NCI-H526 (cell line): ENCODE data around the gene NOL6.
A peak's percentile ranks its signal among the peaks of the same experiment; 100 is the strongest.
"Not testable (repeated sequence)": the region's sequence is repeated elsewhere in the genome, so short reads cannot be mapped to it uniquely, and the experiment has no call there.

Source experiments
- DNase-seq, 2 experiments: peaks; one replicate each; lab custom pipeline; 2025; lab: John Stamatoyannopoulos, UW

The NOL6 gene

GRCh38 chr9:33472881-33473615, 676 bp downstream of the NOL6 start:
- no peak for DNase-seq

- no peak for DNase-seq
These were observed 1.4 kb downstream of the NOL6 start for GRCh38 chr9:33472171-33472880.

DNA sequence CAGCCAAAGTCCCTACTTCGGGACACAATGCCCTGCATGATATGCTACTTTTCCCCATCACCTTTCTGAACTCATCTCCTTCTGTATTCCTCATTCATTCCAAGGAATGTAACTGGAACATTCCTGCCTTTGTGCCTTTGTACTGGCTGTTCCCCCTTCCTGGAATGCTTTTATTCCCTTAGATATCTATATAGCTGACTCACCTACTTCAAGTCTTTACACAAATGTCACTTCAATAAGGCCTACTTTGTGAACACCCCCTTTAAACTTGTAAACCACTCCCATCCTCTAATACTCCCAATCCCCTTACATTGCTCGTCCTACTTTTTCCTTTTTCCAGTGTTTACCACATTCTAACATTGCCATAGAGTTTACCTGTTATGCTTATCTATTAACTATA, 2.4 kb downstream of the NOL6 start:
- no peak for DNase-seq

- DNase-seq: no peak
These were observed 3.8 kb downstream of the NOL6 start for GRCh38 chr9:33469891-33470290.

DNA sequence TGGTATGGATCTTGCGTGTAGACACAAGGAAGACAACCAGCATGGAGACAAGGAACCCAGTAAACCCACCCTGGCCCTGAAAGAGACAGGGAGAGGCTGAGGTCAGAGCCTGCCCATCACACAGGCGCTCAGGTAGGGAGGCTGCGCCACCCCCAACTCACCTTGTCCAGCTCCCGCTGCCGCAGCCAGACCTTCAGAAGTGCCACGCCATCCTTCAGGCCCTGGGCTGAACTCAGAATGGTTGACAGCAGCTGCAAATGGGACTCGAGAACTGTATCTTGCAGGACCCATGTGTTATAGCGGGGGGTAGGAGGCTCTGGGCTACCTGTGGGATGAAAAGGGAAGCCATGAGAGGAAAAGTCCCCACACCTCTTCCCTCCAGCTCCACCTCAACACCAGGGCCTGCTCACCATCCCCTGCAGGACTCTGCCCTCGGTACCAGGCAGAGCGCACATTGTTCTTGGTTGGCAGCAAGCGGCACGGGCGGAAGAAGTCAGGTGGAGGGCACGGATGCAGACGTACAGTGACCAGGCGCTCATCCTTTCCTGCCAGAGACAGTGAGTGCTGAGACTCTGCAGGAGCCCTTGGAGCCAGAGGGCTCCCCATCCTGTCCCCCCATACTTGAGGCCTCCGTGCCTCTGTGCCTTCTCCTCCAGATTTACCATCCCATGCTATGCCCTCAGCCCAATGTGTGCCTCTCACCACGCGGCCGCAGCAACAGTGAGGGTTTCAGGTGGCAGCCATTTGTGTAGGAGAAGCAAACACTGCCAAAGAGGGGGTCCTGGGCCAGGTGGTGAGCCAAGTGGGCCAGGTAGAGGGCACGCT, 4.7 kb downstream of the NOL6 start:
- DNase-seq: no peak

DNA sequence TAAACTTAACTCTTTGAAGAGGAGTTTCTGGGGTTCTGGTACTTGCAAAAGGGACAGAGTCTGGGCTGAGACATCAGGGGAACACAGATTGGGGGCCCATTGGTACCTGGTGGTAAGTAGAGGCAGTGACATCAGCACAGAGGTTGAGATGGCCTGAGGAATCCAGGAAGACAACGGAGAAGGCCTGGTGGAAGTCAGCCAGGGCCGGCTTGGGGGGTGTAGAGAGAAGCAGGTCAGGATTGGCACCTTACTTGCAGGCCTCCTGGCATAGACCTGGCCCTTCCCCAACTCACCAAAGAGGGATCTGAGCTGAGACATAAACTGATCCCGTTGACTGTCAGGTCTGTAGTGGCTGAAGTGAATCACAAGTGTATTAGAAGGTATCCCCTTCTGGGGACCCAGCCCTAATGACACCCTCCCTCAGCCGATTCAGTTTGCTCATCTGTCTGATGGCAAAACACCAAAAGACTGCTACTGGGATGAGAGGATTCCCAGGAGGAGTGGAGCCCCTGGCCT, 5.5 kb downstream of the NOL6 start:
- no peak for DNase-seq

DNA sequence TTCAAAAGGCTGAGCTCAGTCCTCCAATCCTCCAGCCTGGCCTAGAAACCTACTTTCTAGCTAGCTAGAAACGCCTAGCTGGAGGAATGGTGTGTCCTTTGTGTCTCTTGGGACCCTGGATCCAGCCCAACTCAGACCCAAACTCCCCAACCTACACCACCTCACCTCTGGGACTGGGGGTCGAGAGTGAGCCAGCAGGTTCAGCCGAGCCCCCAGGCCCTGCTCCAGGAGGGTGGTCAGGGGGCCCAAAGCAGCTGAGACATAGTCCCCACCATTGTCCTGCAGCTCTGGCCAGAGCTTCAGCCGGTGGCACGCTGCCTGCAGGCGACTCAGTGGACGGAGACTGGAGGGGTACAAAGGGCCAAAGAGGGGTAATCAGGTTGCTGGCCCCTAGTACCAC, 6.2 kb downstream of the NOL6 start:
- DNase-seq: no peak

- DNase-seq: peak in 1 of 2 experiments; percentile 64
These were observed 6.9 kb downstream of the NOL6 start for GRCh38 chr9:33466565-33467495.

DNA sequence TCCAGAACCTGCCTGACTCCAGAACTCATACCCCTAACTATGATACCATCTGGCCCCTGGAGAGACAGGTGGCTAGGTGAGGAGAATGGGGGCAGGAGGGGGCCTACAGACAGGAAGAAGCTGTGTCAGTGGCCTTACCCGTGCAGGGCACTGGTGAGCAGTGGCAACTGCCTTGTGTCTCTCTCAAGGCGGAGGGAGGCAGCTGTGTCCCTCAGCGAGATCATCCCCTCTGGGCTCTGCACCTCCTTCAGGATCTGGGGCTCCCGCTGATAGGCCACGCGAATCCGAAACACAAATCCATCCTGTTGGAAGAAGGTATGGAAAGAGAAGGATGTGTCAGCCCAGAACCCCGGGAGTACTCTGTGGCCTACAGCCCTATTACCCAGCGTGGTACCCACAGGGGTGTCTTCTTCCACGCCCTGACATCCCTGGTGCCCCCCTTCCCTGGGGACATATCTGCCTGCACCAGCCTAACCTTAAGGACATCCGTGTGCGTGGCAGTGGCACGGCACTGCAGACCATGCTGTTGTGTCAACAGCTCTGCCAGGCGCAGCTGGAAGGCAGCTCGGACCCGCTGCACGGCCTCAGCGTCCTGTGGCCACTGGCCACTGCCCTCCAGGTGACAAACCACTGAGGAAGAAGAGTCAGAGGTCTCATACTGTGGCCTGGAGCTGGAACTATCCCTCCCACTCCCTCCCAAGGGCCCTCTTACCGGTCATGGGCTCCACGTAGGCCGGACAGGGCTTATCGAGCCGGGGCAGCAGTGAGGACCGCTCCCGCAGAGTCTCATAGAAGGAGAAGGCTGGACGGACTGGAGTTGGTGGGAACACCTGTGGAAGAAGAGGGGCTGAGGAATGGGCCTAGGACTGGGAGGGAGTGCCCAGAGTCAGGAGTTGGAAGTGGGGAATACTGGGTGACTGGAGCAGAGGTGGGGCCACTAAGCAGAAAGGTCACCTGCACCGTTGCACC, 7.8 kb downstream of the NOL6 start:
- DNase-seq: no peak

- no peak for DNase-seq
These were observed 8.6 kb downstream of the NOL6 start for GRCh38 chr9:33465096-33465495.

DNA sequence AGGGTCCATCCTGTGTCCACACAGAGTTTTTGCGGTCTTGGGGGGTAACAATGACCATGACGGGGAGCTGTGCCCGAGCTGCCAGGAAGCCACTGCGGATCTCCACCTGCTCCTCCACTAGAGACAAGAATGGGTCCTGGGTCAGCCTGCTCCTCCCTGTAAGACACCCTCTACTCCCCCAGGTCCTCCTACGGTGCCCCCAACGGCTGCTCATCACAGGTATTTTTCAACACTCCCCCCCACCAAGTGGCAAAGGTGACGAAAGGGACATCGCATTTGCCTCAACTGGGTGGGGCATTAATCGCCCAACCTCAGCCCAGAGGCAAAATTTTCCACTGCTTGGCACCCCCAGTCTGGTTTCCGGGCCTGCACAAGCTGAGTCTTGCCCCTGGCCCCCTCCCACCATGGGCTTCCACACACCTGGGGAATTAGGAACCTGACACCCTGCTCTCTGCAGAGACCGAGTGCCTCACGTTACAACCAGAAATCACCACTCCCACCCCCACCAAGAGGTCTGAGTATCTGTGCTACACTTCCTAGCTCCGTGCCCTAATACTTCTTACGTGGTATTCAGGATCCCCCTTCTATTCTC, 9.6 kb downstream of the NOL6 start:
- no peak for DNase-seq

DNA sequence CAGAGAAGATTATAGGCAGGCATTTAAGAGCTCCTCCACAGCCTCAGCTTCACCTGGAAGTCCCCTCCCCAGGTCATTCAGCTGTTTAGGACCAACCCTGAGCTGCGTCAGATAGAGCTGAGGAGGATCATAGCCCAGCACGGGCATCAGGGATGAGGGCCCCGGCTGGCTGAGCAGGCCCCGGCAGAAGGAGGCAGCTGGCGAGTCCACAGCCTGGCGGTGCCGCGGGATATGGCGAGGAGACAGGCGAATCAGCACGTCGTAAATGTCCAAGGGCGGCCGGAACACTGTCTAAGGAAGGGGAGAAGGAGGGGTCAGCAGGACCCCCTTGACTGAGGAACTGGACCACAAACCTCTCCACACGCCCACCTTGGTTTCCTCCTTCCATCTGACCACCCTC, 10.6 kb downstream of the NOL6 start:
- no peak for DNase-seq

DNA sequence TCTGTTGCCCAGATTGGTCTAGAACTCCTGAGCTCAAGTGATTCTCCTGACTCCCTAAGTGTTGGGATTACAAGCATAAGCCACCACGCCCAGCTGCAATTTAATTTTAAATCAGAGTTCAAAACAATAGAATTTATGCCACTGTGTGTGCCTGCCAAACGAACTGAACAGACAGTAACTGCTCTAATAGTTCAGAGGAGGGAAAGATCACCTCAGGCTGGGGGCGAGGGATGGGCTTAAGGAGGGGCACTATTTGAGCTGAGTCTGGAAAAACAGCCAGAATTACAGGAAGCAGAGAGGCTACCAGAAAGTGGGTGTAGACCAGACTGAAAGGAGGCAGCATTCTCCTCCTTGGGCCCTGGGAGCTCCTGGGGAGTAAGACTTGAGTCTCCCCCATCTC, 12.2 kb downstream of the NOL6 start:
- DNase-seq: no peak

DNA sequence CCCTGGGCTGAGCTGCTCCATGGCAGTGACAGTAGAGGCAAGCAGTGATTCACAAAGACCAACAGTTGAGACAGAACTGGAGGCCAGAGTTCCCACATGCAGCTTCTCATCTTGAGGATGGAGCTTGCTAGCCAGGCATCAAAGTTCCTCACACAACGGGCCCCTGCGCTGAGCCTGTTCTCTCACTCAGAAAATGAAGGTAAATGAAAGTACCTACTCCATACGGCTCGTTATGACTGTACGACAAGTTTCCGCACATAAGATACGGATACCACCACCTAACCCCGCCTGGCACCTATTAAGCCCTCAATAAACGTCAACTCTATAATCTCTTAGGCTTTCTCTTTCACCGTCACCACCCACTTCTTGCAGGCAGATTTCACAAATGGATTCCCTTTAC, 12.9 kb downstream of the NOL6 start:
- no peak for DNase-seq

GRCh38 chr9:33459115-33459514, 14.6 kb downstream of the NOL6 start:
- DNase-seq: no peak

GRCh38 chr9:33458444-33458843, 15.3 kb downstream of the NOL6 start:
- no peak for DNase-seq

DNA sequence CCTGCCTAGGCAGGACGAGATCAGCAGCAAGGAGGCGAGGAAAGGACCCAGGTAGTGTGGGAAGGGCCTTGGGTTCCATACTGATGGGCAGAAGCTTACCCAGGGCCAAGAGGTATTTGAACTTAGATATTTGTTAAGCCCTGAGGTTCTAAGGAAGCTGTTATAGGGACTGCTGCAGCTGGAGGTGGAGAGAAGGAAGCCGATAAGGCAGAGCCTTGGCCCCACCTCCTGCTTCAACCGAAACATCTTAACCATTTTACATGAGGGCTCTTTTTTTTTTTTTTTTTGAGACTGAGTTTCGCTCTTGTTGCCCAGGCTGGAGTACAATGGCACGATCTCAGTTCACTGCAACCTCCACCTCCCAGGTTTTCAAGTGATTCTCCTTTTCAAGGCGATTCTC, 17.8 kb downstream of the NOL6 start:
- no peak for DNase-seq

GRCh38 chr9:33455456-33455855, 18.3 kb downstream of the NOL6 start:
- not testable (repeated sequence) for DNase-seq

GRCh38 chr9:33454661-33455026, 19.1 kb downstream of the NOL6 start:
- not testable (repeated sequence) for DNase-seq
